T-helper 2 cell treated with Interferon-gamma antibody and Interleukin-4, amounts not matched to agents 100 ng/mL and 5 ng/mL, for 36 hours (primary cell): ENCODE data around the gene HPCAL1. TPM values are rescaled to one million over a fixed set of nuclear protein-coding genes. Genes with fewer than 3 reads are reported as not detected.
"Not testable (repeated sequence)": the region's sequence is repeated elsewhere in the genome, so short reads cannot be mapped to it uniquely, and the experiment has no call there.

Source experiments
- intact Hi-C: fragments of 100-400 bp; cut with micrococcal nuclease; formaldehyde crosslinking; loops from one replicate; pipeline ENCODE4 v1.15.1; 2023
- total RNA-seq: library from RNA; stranded (reverse); gene quantifications from 2 replicates; pipeline ENCODE4 v1.2.3, GENCODE V29; 2022

Gene HPCAL1
- total RNA-seq, 1 donor from 2014 or later = 69.4 TPM

GRCh38 chr2:10283106-10284062 is 19.3 kb upstream of the HPCAL1 start:
- intact Hi-C loops = no loop called here

DNA sequence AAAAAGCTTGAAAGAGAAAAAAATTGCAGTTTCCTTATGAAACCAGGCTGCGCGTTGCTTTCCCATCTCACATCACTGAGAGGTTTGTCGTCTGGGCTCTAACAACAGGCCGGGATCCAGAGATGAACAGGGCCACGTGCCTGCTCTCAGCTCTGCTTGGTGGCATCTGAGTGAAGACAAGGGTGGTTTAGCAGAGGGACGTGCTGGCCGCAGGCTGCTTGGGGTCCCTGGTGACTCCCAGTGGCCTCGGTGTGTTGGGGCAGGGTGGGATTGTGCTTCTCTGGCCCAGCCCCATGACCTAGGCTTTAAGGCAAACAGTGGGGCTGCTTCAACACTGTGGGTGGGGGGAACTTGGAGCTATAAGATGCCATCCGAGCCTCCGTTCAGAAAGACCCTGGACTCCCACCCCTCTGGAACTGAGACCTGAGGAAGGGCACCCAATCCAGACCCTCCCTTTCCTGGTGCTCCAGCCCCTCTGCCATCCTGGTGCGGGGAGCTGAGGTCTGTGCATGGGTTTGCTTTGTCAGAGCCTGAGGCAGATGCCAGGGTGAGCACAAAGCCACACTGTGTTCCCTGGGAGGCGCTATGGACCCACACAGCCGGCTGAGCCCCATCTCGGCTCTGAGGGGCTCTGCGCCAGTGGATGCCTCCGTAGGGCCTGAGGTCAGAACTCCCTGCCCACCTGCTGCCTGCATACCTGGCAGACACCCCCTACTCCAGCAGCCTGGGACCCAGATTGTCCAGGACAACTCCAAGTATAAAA is 18.4 kb upstream of the HPCAL1 start:
- intact Hi-C loops = no loop called here

- intact Hi-C loops = no loop called here
These were observed 17.5 kb upstream of the HPCAL1 start for GRCh38 chr2:10285191-10285555.

DNA sequence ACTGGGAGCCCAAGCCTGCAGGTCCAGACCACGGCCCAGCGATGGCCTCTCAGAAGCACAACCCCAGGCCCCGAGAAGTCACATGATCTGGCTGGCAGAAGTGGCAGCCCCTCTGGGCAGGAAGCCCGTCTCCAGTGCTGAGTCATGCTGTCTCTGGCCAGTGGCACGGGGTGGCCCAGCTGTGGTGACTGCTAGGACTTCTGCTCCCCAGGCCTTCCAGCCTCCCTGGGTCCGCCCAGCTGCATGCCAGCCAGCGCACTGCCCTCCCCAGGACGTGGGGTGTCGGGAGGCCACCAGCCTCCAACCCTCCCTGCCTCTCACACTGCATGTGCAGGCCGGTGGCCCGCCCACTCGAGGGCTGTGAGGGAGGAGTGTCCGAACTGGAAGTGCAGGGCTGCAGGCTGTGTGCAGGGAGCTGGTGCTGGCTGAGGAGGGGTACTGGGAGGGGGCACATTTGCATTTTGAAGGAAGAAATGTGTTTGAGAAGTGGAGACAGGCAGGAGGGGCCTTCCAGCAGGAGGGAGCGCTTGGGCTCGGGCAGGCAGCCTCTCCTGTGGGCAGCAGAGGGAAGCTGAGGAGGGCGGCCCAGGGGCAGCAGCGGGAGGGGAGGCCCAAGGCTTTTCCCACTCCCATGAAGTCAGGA is 17.0 kb upstream of the HPCAL1 start:
- intact Hi-C loops = no loop called here

GRCh38 chr2:10286216-10287037 is 16.3 kb upstream of the HPCAL1 start:
- intact Hi-C loops = no loop called here

DNA sequence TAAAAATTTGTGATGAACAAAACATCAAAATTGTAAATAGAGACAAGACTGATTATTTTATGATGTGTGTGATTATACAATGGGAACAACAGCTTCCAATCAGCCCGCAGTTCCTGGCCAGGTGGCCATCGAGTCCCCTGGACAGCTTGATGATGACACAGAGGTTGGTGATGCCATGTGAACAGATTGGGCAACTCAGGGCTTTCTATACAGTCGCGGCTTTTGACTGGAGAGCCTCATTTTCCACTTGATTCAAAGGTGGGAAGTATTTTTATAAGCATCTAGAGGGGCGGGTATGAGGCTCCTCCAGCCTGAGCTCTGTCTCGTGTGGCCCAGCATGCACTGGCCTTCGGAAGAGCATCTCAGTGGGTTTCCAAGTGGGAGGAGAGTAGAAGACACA is 14.9 kb upstream of the HPCAL1 start:
- intact Hi-C loops = no loop called here

GRCh38 chr2:10288606-10289005 is 14.1 kb upstream of the HPCAL1 start:
- intact Hi-C loops = no loop called here

DNA sequence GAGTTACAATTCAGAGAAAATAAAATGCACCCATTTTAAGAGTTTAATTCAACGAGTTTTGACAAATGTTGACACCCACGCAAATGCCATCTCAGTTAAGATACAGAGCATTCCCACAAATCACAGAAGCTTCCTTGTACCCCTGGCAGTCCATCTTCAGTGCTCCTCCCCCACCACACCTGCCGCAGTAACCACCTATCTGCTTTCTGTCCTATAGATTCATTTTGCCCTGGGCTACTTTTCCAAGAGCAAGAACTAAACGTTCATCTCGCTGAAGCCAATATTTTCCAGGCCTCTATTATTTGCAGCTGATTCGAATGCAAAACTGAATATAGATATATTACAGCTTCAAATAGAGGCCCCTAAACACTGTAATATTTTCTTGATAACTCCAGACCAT is 13.4 kb upstream of the HPCAL1 start:
- intact Hi-C loops = no loop called here

- intact Hi-C loops = no loop called here
These were observed 12.8 kb upstream of the HPCAL1 start for GRCh38 chr2:10289891-10290290.

DNA sequence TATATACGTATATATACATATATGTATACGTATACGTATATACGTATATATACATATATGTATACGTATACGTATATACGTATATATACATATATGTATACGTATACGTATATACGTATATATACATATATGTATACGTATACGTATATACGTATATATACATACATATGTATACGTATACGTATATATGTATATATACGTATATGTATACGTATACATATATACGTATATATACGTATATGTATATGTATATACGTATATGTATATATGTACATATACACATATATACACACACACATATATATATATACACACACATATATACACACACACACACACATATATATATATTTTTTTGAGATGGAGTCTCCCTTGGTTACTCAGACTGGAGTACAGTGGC is 11.3 kb upstream of the HPCAL1 start:
- intact Hi-C loops = not testable (repeated sequence)

DNA sequence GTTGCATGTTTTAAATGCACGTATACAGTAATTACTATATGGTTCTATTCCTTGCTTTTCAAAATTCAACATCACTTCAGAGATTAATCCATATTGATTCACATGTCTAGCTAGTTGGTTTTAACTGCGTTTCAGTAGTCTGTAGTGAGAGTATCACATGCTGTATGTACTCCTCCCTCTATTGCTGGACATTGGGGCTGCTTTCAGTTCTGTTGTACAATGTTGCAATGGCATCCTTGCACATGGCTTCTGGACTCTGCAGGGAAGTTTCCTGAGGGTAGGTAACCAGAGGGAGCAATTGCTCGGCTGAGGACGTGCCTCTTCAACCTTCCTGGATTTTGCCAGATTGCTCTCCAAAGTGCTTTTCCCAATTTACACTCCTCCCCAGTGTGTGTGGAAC is 10.7 kb upstream of the HPCAL1 start:
- intact Hi-C loops = no loop called here

- intact Hi-C loops = no loop called here
These were observed 9.1 kb upstream of the HPCAL1 start for GRCh38 chr2:10293603-10294002.

DNA sequence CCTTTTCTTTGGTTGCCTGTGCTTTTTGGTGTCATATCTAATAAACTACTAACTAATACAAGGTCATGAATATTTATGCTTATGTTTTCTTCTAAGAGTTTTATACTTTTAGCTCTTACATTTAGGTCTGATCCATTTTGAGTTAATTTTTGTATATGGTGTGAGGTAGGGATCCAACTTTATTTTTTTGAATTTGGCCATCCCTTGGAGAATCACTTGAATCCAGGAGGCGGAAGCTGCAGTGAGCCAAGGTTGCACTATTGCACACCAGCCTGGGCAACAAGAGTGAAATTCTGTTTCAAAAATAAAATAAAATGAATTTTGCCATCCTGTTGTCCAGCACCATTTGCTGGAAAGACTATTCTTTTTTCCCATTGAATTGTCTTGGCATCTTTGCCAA is 8.6 kb upstream of the HPCAL1 start:
- intact Hi-C loops = no loop called here

- intact Hi-C loops = not testable (repeated sequence)
These were observed 7.1 kb upstream of the HPCAL1 start for GRCh38 chr2:10295649-10296048.

DNA sequence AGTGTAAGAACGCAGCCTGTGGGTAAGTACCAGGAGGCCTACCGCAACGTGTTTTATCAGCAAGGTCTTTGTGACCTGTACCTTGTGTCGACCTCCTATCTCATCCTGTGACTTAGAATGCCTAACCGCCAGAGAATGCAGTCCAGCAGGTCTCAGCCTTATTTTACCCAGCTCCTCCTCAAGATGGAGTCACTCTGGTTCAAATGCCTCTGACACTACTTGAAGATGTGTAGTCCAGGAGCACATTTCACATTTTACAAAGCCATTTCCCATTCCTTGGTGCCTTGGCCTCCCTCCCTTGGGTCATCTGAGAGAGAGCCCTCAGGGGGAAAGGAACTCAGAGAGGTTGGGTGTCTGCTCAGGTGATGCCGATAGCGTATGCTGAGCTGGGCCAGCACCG is 6.6 kb upstream of the HPCAL1 start:
- intact Hi-C loops = no loop called here

GRCh38 chr2:10297191-10297830 is 5.4 kb upstream of the HPCAL1 start:
- intact Hi-C loops = no loop called here

- intact Hi-C loops = no loop called here
These were observed 4.7 kb upstream of the HPCAL1 start for GRCh38 chr2:10297959-10298531.

DNA sequence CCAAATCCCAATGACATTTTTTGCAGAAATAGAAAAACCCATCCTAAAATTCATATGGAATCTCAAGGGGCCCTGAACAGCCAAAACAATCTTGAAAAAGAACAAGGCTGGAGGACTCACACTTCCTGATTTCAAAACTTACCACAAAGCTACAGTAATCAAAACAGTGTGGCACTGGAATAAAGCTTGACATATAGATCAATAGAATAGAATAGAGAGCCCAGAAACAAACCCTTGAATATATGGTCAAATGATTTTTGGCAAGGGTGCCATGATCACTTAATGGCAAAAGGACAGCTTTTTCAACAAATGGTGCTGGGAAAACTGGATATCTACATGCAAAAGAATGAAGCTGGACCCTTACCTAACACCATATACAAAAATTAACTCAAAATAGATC is 3.9 kb upstream of the HPCAL1 start:
- intact Hi-C loops = not testable (repeated sequence)

GRCh38 chr2:10300328-10300920 is 2.3 kb upstream of the HPCAL1 start:
- intact Hi-C loops = loop anchor here (5.0 to 10.0 kb wide), 4 partner anchors 53 to 854 kb away; partner anchors contain the start of genes PDIA6 and SLC66A3
